HG02870 (cell line): ENCODE results near the gene ZYG11A.

Experiments
- ATAC-seq: cut with Tn5 transposase; IDR thresholded peaks from one replicate; pipeline ENCODE4 v1.9.1; 2021; ENCODE audit warnings: mild to moderate bottlenecking, moderate library complexity; ENCODE audit not compliant: unreplicated experiment

ZYG11A gene

GRCh38 chr1:52876843-52877242 is 34.3 kb downstream of the ZYG11A start:
- ATAC-seq = no peak

DNA sequence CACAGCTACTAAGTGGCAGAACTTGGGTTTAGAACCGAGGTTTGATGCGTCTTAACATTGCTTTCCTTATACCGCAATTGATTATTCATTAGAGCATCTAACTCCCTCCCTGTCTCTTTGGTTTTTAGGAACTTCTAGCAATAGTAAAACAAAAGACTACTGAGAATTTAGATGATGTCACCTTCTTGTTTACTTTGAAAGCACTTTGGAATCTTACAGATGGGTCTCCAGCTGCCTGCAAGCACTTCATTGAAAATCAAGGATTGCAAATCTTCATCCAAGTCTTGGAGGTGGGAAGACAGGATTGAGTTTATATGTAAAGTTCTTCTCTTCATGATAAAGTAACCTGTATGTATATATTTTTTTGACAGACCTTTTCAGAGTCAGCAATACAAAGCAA is 35.0 kb downstream of the ZYG11A start:
- no peak for ATAC-seq

DNA sequence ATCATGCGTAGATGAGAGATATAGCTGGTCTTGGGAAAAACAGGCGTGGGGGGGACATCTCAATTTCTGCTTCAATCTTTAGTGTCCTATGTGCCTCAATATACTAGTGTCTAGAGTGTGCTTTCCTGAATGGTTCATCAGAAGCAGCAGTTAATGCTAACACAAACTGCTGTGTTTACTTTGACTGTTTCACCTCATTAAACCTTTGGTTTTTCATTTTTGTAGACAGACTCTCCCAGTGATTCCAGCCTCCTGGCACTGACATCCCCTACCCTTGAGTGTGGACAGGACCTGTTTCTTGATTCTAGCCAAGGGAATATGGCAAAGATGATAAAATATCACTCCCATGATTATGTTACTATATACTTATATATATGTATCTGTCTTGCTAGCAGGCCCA is 37.6 kb downstream of the ZYG11A start:
- no peak for ATAC-seq

DNA sequence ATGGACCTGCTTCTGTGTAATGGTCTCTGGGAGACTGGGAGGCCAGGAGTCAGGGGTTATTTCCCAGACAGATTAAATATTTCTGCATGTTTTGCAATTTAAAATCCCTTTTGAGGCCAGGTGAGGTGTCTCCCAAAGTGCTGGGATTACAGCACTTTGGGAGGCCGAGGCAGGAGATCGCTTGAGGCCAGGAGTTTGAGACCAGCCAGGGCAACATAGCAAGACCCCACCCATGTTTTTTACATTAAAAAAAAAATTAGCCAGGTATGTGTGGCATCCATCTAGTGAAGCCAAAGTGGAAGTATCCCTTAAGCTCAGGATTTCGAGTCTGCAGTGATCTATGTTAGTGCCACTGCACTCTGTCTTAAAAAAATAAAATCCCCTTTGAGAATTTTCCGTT is 44.9 kb downstream of the ZYG11A start:
- no peak for ATAC-seq

GRCh38 chr1:52892424-52893215 is 50.1 kb downstream of the ZYG11A start:
- no peak for ATAC-seq

- no peak for ATAC-seq
These were observed 56.9 kb downstream of the ZYG11A start for GRCh38 chr1:52899445-52899894.

DNA sequence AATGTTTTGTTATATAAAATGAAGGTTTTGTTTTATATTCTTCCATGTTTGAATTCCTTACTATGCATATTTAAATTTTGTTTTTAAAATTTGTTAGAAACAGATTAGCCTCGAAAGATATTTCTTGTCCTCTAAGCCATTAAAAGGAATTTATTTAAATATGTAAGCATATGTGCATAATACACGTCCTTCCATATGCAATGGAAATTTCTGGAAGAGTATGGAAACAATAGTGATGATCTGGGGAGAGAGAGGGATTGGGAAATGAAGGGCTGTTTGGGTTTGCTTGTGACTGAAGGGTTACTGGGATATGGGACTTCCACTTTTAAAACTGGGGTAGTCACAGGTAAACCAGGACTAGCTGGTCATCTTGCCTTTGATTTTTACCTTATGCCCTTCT is 57.8 kb downstream of the ZYG11A start:
- no peak for ATAC-seq

DNA sequence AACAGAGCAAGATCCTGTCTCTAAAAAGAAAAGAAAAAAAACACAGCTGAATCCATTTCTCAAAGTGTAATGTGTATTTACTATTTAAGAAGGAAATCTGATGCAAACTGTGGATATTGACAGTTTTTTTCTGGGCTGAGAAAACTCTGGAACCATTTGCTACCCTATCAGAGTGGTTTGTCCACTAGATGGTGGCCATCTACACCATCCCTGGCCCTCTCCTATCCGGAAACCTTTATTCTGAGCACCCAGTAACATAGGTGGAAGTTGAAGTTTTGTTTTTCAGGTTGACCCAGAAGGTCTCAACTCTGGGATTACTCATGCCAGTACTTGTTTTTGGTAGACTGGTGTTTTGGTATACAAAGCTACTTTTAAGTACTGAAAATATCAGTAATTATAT is 58.8 kb downstream of the ZYG11A start:
- no peak for ATAC-seq

DNA sequence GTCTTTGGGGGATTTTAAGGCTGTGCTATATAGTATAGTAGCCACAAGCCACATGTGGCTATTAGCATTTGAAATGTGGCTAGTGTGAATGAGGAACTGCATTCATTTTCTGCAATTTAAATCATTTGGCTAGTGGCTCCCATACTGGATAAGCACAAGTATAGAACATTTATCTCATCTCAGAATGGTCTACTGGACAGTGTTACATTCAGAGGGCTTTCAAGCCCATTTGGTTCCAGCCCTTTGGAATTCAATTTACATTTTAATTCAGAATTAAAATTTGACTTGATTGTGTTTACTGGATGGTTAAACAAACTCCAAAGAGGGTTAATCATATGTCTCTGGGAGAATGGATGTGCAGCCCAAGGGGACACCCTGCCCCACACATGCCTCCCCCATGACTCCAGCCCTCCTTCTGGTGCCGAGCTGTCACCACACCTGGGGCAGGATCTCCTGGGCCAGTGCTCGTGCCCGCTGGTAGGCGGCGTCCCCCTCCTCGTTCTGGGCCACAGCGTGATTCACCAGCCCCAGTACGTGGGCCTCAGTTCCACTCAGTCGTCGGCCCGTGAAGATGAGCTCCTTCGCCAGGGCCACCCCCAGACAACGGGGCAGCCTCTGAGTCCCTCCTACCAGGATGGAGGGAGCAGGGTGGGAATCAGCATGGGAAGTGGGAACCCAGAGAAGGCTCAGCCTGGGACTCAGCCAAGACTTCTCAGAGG is 61.8 kb downstream of the ZYG11A start:
- ATAC-seq = no peak

DNA sequence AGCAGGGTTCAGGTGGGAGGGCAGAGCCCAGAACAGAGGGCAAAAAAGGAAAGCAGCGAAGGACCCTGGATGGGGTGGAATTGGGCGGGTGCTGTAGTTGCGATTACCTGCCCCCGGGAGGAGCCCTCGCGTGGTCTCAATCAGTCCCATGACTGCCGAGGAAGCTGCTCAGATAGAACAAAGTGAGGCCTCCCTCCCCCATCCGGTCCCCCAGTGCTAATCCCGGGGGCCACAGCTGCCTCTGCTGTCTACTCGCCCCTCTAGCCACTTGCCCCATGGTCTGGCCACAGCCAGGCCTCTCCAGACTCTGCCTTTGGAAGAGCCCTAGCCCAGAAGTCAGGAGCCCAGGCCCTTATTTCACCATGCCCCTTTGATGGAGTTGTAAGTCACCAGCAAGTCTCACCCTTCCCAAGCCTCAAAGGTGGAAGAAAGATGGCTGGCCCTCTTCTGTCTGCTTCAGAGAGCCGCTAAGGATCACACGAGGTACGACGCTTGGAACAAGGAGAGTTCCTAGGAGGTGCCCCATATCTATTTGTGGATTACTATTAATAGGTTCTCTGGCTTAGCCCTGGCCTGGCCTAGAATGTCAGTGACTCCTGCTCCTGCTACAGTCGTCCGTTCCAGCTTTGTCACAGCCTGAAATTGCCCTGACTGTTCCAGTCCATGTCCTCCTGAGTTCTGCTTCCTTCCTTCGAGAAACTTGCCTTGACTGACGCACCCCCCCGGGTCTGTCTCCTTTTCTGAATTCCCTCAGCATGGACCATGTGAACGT is 62.6 kb downstream of the ZYG11A start:
- ATAC-seq = no peak

GRCh38 chr1:52906135-52906603 is 63.6 kb downstream of the ZYG11A start:
- ATAC-seq = no peak

DNA sequence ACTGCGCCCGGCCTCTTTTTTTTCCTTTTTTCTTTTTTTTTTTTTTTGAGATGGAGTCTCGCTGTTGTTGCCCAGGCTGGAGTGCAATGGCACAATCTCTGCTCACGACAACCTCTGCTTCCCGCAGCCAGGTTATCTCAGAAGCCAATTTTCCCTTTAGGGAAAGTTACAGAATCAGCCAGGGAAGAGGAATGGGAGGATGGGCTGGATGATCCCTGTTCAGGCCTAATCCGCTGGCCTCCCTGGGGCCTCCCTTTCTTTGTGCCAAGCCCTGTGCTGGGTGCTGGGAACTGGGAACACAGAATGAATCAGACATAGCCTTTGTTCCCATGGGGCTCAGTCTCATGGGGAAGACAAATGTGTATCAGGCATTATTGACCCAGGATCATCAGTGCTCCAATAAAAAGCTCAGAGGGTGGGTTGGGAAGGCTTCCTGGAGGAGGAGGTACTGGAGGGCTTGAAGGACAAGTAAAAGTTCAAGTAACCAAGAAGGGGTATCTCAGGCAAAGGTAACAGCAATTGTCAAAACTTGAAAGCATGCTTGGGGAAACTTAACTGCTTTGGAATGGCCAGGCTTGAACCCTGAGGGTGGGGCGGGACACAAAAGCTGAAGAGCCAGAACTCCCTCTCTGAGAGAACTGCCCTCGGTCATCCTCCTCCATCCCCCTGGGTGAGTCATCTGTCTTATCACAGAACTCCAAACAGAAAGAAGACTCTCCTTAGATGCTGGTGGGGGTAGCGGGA is 64.7 kb downstream of the ZYG11A start:
- no peak for ATAC-seq

GRCh38 chr1:52907812-52908153 is 65.2 kb downstream of the ZYG11A start:
- no peak for ATAC-seq

- ATAC-seq = no peak
These were observed 69.0 kb downstream of the ZYG11A start for GRCh38 chr1:52911541-52911940.

- no peak for ATAC-seq
These were observed 70.5 kb downstream of the ZYG11A start for GRCh38 chr1:52913014-52913413.

GRCh38 chr1:52913537-52913936 is 71.0 kb downstream of the ZYG11A start:
- no peak for ATAC-seq

DNA sequence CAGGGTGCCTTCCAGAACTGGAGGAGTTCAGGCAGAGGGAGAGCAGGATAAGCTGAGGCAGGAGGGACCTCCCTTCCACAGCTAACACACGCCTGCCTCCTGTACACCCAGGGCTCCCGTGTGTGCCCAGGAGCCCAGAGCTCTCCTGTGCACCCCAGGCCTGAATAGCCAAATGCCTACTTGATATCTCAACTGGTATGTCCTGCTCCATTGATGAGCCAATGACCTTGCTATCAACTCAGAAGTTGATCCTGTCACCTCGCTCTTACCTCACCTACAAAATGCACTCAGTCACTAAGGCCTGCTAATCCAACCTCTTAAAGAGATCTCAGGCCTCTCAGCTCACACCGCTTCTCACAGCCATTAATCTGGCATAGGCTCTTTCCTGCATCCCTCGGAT is 71.9 kb downstream of the ZYG11A start:
- no peak for ATAC-seq

- no peak for ATAC-seq
These were observed 72.8 kb downstream of the ZYG11A start for GRCh38 chr1:52915211-52915854.

DNA sequence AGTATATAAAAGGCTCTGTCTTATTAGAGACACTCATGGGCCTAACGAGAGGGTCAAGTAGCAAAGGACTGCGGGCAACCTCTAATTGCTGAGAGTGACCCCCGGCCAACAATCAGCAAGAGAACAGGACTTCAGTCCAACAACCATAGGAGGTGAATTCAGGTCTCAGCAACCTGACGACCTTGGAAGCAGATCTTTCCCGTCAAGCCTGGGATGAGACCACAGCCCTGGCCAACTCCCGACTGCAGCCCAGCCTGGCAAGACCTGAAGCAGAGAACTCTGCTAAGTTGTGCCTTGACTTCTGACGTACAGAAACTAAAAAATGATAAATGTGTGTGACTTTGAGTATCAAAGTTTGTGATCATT is 73.3 kb downstream of the ZYG11A start:
- no peak for ATAC-seq

DNA sequence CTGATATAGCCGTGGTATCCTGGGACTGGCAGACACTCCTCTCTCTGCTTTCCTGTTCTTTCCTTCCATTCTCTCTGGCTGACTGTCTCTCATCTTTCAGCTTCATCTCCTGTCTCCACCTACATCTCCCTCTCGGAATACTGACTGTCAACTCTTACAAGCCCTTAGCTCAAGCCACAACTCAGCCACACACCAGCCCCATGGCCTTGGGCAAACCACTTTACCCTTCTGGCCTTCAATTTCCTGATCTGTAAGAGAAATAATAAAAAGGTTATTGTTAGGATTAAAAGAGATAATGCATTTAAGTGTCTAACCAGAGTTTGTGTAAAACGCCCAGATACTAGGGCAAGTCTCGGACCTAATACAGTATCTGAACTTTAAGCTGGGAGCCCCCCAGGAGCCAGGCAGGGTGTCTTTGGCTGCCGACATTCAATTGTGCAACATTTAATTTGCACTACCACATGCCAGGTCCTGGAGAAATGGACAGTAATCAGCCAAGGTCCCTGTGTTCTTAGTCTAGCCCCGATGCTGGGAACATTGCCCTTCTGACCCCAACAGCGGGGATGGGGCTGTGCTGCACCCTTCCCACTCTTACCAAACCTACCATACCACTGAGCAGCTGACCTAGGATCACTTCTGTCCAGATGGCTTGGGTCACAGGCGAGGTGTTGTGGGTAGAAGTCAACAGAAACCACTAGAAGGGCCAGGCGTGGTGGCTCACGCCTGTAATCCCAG is 73.8 kb downstream of the ZYG11A start:
- ATAC-seq = no peak
